HG02759 (cell line): ENCODE results near the gene PACRG.

Source experiments
- ATAC-seq: cut with Tn5 transposase; IDR thresholded peaks from one replicate; pipeline ENCODE4 v1.9.1; 2021; ENCODE audit warnings: mild to moderate bottlenecking, moderate library complexity; ENCODE audit not compliant: unreplicated experiment

PACRG gene

DNA sequence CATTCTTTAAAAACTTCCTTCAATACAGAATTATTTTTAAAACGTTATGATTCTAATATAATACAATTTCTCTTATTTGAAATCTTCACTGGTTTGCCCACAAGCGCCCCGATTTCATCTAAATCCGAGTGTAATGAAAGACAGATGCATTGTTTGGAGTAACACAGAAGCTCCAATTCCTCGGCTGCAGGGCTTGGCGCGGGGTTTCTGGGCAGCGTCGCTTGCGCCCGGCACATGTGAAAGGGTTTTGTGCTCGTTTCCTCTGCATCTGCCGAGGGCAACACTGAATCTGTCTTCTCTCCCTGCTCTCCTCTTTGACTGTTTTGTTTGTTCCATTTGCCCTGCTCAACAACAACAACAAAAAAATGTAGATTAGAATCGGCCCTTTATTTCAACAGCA lies 438.1 kb downstream of the PACRG start:
- ATAC-seq: no peak

DNA sequence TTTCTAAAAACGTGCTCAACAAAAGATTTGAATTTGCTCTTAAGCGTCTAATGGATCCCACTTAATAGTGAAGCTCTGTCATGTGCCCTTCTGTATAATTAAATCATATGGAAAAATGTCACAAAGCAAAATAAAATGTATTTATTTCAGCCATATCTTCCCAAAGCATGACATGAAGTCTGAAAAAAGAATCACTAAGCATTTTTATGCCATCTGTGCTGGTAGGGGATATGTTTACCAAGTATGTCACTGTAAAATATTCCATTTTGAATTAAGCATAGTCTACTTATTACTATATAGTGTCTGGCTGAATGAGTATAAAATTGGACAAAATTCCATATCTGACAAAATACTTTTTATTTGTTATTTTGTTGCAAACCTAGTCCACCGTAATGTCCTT lies 438.7 kb downstream of the PACRG start:
- no peak for ATAC-seq

DNA sequence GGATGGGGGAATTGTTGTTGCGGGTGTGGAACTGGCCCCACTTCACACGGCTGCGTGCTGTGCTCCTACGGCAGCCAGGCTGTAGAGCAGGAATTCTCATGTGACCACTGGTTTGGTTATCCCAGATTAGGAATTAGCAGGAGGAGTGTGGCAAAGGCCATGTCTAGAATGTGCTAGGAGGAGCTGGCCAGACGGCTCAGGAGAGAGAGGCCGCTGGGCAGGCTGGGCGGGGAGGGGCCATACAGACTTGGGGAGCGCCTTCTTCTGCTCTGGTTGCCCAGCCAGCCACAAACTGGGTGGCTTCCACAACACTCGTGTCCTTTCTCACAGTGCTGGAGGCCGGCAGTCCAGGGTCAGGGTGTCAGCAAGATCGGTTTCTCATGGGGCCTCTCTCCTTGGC lies 441.7 kb downstream of the PACRG start:
- ATAC-seq: no peak

DNA sequence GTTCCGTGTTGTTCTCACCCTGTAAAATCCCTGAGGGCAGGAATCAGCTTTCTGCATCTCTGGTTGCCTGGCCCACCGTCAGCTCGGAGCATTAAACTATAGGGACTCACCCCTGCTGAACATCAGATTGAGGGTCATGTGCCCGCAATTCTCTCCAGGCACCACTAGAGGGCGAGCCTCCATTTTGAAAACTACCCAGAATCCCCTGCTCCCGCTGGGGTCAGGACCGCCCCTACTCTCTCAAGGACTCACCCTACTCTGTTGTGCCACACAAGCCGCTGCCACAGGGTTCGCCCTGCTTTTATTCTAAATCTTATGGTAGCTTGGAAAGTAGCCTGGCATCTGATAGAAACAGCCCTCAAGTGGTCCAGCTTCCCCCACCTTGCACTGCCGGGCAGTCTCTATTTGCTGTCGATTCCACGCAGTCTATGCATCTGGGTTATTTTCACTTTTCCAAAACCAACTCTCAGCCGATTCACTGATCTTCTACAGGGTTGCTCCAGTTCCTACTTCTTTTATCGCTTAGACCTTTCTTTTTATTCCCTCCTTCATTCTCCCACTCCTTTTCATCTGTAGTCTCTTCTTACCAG lies 442.6 kb downstream of the PACRG start:
- peak; percentile 90 for ATAC-seq

DNA sequence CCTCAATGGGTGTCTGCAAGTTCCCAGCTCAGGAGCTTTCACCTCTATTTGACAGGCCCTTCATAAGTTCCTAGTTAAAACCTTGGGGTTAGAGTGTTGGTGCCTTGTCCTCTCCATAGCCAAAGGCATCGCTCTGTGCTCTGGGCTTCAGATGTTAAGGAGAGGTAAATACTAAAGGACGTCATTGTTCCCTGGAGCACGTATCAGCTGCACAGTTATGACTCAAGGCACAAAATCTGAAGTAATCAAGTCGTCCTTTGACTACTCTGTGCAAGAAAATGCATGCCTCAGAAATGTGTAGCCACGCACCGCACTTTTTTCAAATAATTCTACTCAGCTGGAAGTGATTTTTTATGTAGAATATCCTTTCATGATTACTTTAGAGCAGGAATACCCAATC lies 446.0 kb downstream of the PACRG start:
- no peak for ATAC-seq

DNA sequence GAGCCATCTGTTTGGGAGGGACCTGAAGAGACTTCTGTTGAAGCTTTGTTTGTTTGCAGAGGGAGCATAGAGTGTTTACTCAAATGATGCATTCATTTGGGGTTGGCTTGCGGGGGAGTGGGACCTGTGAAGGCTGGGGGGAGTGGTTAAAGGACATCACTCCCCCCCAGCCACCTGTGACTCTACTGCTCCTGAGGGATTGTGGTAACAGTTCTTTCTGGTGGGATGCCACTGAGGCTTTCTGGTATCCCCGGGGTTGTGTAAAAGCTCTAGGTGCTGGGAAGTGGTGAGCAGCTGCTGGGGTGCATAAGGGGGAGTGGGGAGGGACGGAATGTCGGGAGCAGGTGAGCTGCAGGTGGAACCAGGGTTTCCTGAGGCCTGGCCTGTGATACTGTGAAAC lies 447.5 kb downstream of the PACRG start:
- ATAC-seq: no peak

DNA sequence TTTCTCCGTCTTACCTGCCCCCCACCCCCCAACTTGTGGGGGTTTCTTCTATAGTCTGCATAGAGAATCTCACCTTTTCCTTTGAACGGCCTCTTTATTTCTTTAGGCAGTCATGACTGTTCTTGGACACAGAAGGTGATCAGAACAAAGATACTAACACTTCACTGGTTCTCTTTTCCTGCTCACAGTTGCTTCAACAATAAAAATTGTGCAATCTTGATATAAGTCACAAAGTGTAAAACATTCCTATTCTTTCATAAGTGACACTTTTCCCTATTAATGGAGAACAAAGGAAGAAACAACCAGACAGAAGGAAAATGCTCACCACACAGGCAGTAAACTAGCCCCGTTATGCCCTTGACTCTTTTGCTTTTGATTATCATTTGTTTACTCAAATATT lies 448.3 kb downstream of the PACRG start:
- ATAC-seq: no peak

DNA sequence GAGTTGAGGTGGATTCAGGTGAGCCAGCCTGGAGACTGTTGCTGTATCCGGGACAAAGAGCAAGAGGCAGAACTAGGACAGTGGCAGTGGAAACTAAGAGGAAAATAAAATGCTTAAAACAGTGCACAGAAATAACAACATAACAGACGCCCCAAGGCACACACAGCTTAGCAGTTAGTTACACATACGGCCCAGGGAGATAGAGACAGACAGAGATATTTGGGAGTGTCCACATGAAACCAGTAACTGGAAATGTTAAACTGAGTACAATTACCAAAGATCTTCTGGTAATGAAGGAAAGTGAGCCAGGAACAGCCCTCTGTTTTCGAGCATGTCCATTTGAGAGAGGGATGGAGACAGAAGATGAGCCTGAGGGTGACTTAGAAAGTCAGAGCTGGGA lies 449.2 kb downstream of the PACRG start:
- no peak for ATAC-seq

DNA sequence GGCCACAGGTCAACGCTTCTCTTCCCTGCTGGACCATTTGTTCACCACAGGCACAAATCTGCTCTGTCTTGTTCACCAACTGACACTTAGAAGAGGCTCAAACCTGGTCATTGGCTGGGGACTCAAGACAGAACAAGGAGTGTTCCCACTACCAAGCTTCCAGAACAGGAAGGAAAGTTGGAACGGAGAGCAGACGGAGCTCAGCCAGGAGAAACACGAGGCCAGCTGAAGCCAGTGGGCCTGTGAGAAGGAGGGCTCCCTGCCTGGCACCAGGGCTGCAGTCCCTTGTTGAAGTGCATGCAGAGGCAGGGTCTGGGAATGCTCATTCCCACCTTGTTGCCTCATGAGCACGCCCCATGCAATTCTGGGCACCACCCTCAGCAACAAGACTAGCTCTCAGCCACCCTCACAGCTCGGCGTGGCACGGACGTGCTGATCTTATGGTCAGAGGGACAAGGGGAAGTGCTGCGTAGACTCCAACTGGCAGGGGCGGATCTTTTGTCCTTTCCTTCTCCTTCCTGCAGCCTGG lies 450.2 kb downstream of the PACRG start:
- no peak for ATAC-seq

DNA sequence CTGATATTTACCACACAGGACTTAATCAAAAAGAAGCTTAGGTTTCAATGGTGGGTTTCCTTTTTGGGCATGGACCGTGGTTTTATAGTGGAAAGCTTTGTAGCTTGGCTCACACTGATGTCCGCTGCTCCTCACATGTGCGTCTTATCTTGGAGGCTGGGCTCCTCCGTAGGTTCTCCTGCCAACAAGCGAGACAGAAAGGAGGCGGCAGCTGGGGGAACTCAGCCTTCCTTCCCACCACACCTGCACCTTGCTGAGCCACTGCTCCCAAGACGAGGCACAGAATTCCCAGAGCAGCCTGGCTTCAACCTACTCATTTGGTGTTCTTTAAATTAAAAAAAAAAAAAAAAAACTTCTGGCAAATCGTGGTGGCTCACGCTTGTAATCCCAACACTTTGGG lies 451.3 kb downstream of the PACRG start:
- ATAC-seq: no peak

DNA sequence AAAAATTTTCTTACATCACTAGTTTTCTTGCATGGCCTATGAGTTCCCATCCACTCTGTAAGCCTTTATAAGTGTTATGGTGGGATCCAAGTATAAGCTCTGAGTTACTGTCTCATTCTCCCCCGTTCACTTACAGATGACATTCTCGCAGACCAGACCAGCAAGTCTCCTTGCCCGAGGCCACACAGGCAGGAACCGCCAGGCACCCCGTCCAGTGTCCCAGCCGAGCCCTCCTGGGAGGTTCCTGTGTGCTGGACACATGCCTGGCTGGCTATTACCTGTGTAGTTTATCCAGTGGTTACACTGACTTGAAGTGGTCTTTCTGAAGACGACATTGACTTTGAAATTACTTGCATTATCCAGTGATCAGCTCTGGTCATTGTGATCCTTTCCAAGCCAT lies 451.9 kb downstream of the PACRG start:
- no peak for ATAC-seq

DNA sequence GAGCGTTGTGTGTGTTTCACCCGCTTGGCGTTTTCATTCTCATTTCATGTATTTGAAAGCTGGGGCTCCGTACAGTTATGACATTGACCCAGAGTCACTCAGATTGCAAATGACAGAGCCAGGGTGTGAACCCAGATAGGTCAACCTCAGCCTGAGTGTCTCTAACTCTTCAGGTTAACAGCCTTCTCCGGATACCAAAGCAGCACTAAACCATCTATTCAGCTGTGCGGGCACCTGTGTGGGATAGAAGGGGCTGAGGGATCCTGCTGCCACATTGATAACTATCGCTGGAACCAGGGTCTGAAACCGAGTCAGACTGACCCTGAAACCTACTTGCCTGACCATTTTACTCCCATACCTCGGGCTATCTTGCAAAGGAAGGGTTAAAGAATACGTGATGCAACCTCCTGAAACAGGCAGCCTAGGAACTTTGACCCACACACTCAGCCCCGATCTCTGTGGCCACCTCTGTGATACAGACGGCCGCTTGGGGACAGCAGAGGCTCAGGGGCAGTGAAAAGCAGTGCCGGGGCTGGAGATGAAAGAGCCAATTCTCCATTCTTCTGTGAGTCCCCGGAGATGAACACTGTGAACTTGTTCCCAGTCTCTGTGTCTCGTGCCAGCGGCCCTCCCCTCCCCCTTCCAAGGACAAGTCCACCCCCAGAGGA lies 453.2 kb downstream of the PACRG start:
- ATAC-seq: peak; percentile 58

DNA sequence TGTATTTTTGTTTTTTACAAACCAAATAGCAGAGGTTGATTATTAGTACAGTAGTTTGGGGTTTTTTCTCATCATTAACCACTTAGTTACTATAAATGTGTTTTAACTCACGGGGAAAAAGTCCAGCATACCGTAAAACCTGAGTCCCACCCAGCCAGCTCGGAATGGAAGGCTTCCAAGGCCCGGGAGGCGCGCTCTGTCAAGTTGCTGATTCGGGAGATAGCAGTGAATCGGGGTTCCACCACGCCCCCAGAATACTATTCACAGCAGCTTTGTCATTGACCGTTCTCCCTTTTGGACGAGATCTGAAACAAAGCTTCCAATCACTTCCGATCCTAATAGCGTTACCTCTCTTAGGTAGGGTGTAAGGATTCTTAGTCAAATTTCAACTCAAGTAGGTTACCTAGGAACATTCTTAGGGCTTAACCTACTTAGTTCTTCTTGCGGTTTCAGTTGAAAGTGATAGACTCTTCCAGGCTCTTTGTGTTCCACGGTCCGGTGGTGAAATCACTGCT lies 453.9 kb downstream of the PACRG start:
- no peak for ATAC-seq

DNA sequence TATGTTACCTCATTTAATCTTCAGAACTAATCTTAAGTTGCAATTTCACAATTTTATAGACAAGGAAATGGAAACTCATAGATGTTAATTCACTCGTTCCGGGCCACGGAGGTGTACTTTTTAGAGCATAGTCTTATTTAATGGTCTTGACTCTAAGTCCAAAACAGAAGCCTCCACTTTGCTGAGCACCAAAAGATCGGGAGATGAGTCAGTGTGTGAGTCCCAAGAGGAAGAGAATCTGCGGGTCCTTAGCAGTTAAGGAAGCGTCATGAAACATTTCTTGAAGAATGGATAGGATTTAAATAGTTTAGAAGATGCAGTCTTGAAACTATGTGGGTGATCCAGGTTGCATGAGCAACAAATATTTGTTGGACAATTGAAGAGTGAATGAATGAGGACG lies 454.9 kb downstream of the PACRG start:
- no peak for ATAC-seq

DNA sequence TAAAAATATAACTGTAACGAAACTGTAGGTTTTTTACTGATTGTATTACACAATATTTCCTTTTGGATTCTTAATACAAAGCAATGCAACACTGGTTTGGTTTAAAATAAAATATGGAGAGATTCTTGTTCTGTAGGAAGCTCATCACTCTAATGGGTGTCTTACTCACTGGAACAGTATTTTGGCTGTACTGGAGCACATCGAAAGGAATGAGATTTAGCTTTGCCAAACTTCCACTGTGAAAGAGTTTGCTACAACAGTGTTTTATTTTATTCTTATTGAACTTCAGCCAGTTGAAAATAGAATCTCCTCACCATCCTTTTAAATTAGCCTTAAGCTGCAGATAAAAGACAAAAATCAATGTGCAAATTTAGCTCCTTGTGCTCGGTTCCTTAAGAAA lies 456.0 kb downstream of the PACRG start:
- ATAC-seq: no peak

DNA sequence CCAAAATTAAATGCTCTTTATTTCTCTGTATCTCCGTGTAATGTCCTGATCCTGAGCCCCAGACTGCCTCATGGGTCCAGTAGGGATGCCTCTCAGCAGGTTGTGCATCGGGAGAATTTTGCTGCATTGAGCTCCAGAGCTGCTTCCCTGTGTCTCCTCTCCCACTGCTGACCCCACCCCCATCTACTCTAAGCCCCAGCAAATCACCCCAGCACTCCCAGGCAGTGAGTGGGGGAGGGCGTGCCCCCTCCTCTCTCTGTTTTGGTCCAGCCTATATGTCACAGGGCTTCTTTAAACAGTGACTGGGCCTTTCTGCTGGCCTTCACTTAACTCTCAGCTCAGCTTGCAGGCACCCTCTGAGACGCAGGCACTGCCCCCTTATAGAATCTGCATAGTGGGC lies 458.0 kb downstream of the PACRG start:
- no peak for ATAC-seq

DNA sequence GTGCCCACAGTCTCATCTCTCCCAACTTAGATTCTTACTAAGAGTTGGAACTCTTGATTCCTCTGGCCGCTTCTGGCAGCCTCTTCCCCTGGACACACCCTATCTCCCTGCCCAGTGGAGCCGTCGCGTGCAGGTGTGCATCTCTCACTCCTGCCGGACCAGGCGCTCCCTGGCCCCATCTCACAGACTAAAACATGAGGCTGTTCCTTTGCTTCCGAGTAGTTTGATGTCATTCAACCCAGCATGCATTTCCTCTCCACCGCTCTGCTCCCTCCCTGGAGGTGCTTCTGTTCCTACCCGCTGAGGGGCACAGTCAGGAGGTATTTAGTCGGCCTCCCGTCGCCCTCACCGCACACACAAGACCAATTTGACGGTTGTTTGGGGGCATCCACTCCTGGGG lies 458.8 kb downstream of the PACRG start:
- ATAC-seq: no peak

DNA sequence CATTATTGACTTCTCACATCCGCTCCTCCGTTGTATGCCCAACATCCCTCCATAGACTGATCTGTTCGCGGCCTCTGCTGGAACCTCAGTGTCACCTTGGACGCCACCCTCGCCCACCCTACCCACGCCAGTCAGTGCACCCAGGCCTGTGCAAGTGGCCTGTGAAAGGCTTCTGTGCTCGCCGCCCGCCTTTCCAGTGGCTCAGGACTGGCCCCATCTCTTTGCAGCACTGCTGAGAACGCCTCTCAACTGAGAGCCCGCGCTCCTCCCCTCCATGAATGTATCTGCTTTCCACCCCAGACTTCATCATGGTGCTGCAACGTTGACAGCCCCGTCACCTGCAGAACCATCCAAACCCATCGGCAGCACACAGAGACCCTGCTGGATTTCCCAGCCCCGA lies 459.4 kb downstream of the PACRG start:
- ATAC-seq: no peak

DNA sequence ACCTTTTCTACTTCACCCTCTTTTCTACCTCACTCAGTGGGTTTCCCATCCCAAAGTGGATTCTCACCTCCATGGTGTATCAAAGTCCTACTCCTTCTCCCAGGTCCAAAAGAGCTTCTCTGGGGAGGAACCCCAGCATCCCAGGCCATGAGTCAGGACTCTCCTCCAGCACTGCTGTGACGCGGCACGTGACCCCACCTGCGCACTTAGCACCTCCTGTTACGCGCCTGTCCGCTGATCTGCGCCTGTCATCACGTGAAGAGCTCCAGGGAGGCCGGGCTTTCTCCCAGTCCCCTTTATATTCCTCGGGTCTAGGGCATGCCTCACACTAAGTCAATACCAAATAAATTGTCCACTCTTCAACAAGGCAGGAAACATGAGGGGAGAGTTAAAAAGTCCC lies 459.8 kb downstream of the PACRG start:
- ATAC-seq: no peak

DNA sequence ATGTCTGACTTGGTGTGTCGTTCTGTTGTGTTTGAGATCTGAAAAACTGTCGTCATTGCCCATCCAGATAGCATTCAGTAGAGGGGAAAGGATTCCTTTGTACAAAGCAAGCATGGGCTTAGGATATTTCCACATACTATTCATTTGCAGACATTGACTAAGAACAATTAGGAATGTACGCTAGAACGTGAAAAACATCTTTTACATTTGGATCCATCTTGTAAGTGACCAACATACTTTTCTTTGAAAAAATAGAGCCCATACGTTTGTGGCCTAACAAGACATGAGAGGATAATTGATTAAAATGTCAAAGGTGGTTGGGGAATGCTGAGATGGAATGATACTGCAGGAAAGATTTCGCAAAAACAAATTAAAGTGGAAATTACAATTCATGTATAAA lies 461.0 kb downstream of the PACRG start:
- ATAC-seq: no peak

DNA sequence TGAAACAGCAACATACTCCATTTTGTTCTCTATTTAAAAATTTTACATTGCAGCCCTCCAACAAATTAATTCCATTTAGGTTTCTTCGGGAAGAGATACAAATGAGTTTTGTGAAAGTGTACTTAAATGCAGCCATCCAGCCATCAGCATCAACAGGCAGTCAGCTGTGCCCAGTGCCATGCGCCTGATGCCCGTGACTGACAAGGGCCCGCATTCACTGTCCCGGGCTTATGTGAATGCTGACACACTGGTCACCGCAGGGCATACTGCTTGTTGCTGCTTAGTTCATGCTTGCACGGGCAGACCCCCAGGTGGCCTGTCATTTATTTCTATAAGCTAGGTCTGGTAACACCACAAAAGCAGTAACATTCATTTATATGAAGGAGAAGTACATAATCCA lies 461.8 kb downstream of the PACRG start:
- no peak for ATAC-seq

DNA sequence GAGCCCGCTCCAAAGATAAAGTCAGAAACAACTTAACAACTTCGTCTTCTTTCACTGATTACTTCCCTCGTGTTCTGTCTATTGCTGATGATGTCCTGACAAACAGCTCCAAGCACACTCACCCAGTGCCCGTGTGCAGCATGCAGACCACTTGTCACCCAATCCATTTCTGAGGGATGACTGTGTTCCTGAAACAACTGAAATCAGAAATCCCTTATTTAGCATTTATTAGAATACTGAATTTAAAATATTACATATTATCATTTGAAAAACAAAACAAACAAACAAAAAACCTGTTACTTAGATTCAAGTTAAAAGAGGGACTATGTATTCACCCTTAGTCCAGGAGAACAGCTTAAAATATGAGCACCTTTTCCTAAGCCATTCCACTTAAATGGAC lies 463.0 kb downstream of the PACRG start:
- no peak for ATAC-seq
